Measurements from ENCODE around the gene DAB2IP. TPM values are rescaled to one million over a fixed set of nuclear protein-coding genes. Genes with fewer than 3 reads are reported as not detected.
"Not testable (repeated sequence)": the region's sequence is repeated elsewhere in the genome, so short reads cannot be mapped to it uniquely, and the experiment has no call there.

Gene DAB2IP
- total RNA-seq, 2 donors from 2014 or later = not detected

DNA sequence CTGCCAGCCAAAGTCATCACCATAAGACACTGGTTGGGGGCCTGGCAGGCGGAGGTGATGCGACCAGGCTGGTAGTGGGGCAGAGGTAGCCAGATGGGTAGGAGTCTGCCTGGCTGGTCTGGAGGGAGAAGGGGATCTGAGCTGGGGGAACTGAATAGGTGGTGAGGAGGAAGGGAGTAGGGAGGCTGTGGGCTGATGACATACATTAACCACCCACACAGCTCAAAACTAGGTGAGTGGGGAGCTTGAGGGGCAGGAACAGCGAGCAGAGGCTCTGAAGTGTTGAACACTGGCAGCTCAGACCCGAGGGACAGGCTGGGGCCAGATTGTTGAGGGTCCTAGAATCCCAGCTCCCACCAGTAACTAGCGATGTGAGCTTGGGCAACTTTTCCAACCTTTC, 81.0 kb downstream of the DAB2IP start:
- Mint-ChIP-seq H3K4me3 (no peak overlapping the region), H3K4me1 (peaks cover 2% of the 10 kb centered on the region), H3K27me3 (peaks cover 59% of the 10 kb centered on the region), H3K27ac (no peak overlapping the region), H3K36me3 (ENCODE audit: low read depth) (peaks cover 9% of the 10 kb centered on the region)
- no peak for ATAC-seq
- no peaks in the 10 kb centered on the region for H3K9me3 ChIP-seq (ENCODE audit: control insufficient read depth, low read length, poor library complexity, severe bottlenecking)
- DNase-seq = no peak

DNA sequence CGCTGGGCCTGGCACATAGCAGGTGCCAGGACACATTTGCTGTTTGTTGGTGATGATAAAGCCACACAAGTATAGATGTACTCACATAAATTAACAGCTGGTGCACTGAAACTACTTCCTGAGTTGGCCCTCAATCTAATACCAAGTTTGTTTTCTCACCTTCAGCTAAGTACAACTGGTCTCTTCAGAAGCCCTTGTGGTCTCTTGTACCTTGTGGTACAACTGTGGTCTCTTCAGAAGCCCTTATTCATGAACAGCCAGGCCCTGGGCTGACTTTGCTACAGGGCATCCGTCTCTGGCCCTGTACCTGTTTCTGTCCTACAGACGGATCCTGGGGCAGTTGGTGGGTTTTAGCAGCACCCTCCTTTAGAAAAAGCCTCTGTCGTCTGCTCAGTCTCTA, 81.5 kb downstream of the DAB2IP start:
- H3K4me1 Mint-ChIP-seq = peaks cover 2% of the 10 kb centered on the region
- H3K27me3 Mint-ChIP-seq = peaks cover 58% of the 10 kb centered on the region
- H3K4me3 Mint-ChIP-seq = no peak overlapping the region
- peaks cover 9% of the 10 kb centered on the region for H3K36me3 Mint-ChIP-seq (ENCODE audit: low read depth)
- H3K27ac Mint-ChIP-seq = no peak overlapping the region
- ATAC-seq (no peak), DNase-seq (no peak)
- H3K9me3 ChIP-seq (ENCODE audit: control insufficient read depth, low read length, poor library complexity, severe bottlenecking) = no peaks in the 10 kb centered on the region

GRCh38 chr9:121734465-121734864, 83.0 kb downstream of the DAB2IP start:
- Mint-ChIP-seq H3K27ac (no peak overlapping the region), H3K4me1 (peaks cover 7% of the 10 kb centered on the region), H3K36me3 (ENCODE audit: low read depth) (peaks cover 9% of the 10 kb centered on the region), H3K27me3 (peaks cover 69% of the 10 kb centered on the region), H3K4me3 (no peak overlapping the region)
- ATAC-seq = no peak
- no peaks in the 10 kb centered on the region for H3K9me3 ChIP-seq (ENCODE audit: control insufficient read depth, low read length, poor library complexity, severe bottlenecking)
- DNase-seq = no peak

GRCh38 chr9:121735065-121735792, 83.8 kb downstream of the DAB2IP start:
- no peak overlapping the region for H3K27ac Mint-ChIP-seq
- peaks cover 10% of the 10 kb centered on the region for H3K4me1 Mint-ChIP-seq
- no peaks in the 10 kb centered on the region for H3K9me3 ChIP-seq (ENCODE audit: control insufficient read depth, low read length, poor library complexity, severe bottlenecking)
- H3K27me3 Mint-ChIP-seq = peaks cover 73% of the 10 kb centered on the region
- peaks cover 9% of the 10 kb centered on the region for H3K36me3 Mint-ChIP-seq (ENCODE audit: low read depth)
- ATAC-seq (no peak), DNase-seq (no peak)
- H3K4me3 Mint-ChIP-seq = no peak overlapping the region

DNA sequence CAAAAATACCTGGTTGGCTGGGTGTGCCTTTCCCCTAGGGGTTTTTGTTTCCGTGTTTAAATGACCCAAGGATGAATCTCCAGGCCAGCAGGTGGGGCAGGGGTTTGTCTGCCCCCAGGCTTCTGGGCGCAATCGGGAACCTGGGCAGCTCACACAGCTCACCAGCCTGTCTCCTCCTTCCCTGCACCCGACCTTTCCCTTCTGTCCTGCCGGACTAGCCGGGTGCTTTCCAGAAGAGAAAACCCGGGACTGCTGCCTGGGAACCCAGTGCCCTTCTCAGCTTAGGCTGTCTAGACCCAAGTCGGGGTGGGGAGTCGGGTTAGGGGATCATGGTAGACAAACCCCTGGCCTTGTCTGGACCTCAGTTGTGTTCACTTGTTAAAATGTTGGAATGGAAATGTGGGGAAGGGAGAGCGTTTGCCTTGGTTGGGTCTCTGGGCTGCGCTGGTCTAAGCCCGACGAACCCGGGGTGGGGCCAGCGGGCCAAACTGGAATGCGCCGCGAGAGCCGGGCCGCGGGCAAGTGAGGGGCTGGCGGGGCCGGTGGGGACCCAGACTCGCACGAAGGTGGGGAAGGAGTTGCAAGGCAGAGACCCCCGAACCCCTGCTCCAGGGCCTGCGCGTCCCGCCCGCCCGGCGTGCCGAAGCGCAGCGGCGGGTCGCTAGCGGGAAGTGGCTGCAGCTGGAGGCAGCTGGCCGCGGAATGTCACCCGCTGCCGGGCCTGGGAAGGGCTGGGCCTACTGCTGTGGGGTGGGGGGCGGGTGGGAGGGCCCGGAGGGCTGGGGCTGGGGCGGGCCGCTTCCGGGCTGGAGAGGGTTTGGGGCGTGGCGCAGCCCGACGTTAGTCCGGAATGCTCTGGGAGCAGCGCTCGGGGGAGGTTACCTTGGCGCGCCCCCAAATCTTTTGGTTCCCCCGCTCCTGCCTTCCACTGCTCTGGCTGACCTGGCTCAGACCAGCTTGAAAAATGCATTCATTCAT, 84.6 kb downstream of the DAB2IP start:
- DNase-seq (no peak), ATAC-seq (no peak)
- H3K9me3 ChIP-seq (ENCODE audit: control insufficient read depth, low read length, poor library complexity, severe bottlenecking) = no peaks in the 10 kb centered on the region
- peaks cover 9% of the 10 kb centered on the region for H3K36me3 Mint-ChIP-seq (ENCODE audit: low read depth)
- H3K4me1 Mint-ChIP-seq = peaks cover 10% of the 10 kb centered on the region
- peak overlapping the region; percentile 3 for H3K4me3 Mint-ChIP-seq
- peaks cover 72% of the 10 kb centered on the region for H3K27me3 Mint-ChIP-seq
- H3K27ac Mint-ChIP-seq = no peak overlapping the region

- H3K4me3 Mint-ChIP-seq = no peak overlapping the region
- no peak overlapping the region for H3K27ac Mint-ChIP-seq
- ATAC-seq = no peak
- peaks cover 10% of the 10 kb centered on the region for H3K4me1 Mint-ChIP-seq
- H3K36me3 Mint-ChIP-seq (ENCODE audit: low read depth) = peaks cover 9% of the 10 kb centered on the region
- H3K27me3 Mint-ChIP-seq = peaks cover 62% of the 10 kb centered on the region
- DNase-seq = no peak
- no peaks in the 10 kb centered on the region for H3K9me3 ChIP-seq (ENCODE audit: control insufficient read depth, low read length, poor library complexity, severe bottlenecking)
These were observed 85.6 kb downstream of the DAB2IP start for GRCh38 chr9:121736934-121737462.

DNA sequence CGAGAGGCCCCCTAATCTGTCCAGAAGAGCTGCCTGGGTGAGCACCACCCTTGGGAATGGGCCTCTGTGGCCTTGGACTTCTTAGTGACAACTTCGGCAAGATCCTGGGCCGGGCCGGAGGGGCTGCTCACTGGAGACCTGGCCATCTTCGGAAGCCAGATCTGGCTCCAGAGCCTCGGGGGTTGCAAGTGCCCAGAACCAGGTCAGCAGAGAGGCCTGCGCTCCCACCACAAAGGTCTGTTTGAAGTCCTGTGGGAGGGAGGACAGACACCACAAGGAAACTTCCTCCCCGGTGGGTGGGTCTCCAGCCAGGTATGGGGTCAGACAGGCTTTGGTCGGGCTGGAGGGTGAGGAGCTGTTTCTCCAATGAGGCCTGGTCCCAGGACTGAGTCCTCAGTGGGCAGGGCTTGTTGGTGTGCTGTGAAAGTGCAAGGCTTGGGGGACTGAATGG, 86.1 kb downstream of the DAB2IP start:
- no peak for ATAC-seq
- peaks cover 57% of the 10 kb centered on the region for H3K27me3 Mint-ChIP-seq
- peaks cover 7% of the 10 kb centered on the region for H3K36me3 Mint-ChIP-seq (ENCODE audit: low read depth)
- no peaks in the 10 kb centered on the region for H3K9me3 ChIP-seq (ENCODE audit: control insufficient read depth, low read length, poor library complexity, severe bottlenecking)
- no peak overlapping the region for H3K27ac Mint-ChIP-seq
- DNase-seq = no peak
- no peak overlapping the region for H3K4me3 Mint-ChIP-seq
- peaks cover 10% of the 10 kb centered on the region for H3K4me1 Mint-ChIP-seq

DNA sequence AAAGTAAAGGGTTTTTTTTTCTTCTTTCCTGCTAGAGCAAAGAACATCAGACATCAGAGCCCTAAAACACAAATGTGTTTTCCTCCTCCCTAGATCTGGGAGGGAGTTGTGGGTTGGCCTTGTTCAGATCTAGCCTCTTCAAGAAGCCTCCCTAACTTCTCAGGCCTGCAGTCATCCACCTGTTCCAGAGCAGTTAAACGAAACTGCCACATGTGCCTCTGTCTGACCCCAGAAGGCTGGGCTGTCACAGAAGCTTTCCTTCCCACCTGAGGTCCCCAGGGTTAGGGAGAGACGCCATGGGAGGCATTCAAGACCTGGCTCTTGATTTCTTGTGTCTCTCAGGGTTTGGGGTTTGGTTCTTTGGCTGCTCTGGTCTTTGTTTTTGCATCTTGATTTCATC, 87.0 kb downstream of the DAB2IP start:
- ATAC-seq = no peak
- H3K27me3 Mint-ChIP-seq = peaks cover 51% of the 10 kb centered on the region
- H3K9me3 ChIP-seq (ENCODE audit: control insufficient read depth, low read length, poor library complexity, severe bottlenecking) = no peaks in the 10 kb centered on the region
- DNase-seq = no peak
- H3K36me3 Mint-ChIP-seq (ENCODE audit: low read depth) = peaks cover 7% of the 10 kb centered on the region
- H3K4me1 Mint-ChIP-seq = peaks cover 10% of the 10 kb centered on the region
- no peak overlapping the region for H3K27ac Mint-ChIP-seq
- no peak overlapping the region for H3K4me3 Mint-ChIP-seq

- DNase-seq (no peak), ATAC-seq (no peak)
- no peak overlapping the region for H3K27ac Mint-ChIP-seq
- no peaks in the 10 kb centered on the region for H3K9me3 ChIP-seq (ENCODE audit: control insufficient read depth, low read length, poor library complexity, severe bottlenecking)
- no peak overlapping the region for H3K4me3 Mint-ChIP-seq
- H3K36me3 Mint-ChIP-seq (ENCODE audit: low read depth) = peaks cover 7% of the 10 kb centered on the region
- peaks cover 10% of the 10 kb centered on the region for H3K4me1 Mint-ChIP-seq
- H3K27me3 Mint-ChIP-seq = peaks cover 46% of the 10 kb centered on the region
These were observed 87.5 kb downstream of the DAB2IP start for GRCh38 chr9:121738968-121739367.

DNA sequence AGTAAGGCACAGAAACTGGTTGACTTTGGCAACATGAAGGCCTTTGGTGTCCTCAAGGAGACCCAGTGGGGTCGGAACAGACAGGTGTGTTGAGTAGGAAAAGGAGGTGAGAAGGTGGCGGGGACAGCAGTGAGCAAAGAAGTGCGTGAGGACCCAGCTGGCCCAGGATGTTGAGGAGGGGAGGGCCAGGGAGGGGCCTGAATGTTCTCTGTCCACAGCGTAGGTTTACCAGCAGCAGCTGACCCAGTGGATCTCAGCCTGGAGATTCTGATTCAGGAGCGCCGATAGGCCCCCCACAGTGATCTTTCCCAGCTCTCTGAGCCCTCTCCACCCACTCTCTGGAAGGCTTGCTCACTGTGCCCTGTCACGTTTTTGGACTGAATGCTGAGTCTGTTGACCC, 88.5 kb downstream of the DAB2IP start:
- ATAC-seq (no peak), DNase-seq (no peak)
- Mint-ChIP-seq H3K27ac (no peak overlapping the region), H3K4me1 (peaks cover 10% of the 10 kb centered on the region), H3K36me3 (ENCODE audit: low read depth) (peaks cover 6% of the 10 kb centered on the region), H3K4me3 (no peak overlapping the region), H3K27me3 (peaks cover 36% of the 10 kb centered on the region)
- H3K9me3 ChIP-seq (ENCODE audit: control insufficient read depth, low read length, poor library complexity, severe bottlenecking) = no peaks in the 10 kb centered on the region

GRCh38 chr9:121741228-121741918, 89.9 kb downstream of the DAB2IP start:
- DNase-seq (no peak), ATAC-seq (no peak)
- H3K27me3 Mint-ChIP-seq = peaks cover 30% of the 10 kb centered on the region
- no peak overlapping the region for H3K4me3 Mint-ChIP-seq
- H3K36me3 Mint-ChIP-seq (ENCODE audit: low read depth) = no peaks in the 10 kb centered on the region
- H3K4me1 Mint-ChIP-seq = peaks cover 10% of the 10 kb centered on the region
- H3K9me3 ChIP-seq (ENCODE audit: control insufficient read depth, low read length, poor library complexity, severe bottlenecking) = no peaks in the 10 kb centered on the region
- H3K27ac Mint-ChIP-seq = no peak overlapping the region

GRCh38 chr9:121741919-121742283, 90.5 kb downstream of the DAB2IP start:
- not testable (repeated sequence) for ATAC-seq

DNA sequence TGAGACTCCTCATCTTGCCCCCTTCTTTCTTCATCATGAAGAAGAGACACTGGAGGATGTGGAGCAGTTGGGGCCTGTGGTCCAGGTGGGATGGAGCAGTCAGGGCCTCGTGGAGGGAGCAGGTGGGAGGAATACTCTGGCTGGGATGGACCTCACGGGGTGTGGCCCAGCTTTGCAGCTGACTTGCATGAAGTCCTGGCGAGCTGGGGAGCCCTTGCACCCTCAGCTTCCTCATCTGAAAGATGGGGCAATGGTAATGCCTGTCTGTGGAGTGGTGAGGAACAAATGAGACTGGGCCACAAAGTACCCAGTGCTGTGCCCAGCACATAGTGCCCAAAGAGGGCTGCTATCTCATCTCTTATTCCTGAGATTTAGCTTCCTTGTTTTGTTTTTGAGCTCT, 91.5 kb downstream of the DAB2IP start:
- H3K4me3 Mint-ChIP-seq = no peak overlapping the region
- ATAC-seq = no peak
- DNase-seq = no peak
- no peaks in the 10 kb centered on the region for H3K36me3 Mint-ChIP-seq (ENCODE audit: low read depth)
- no peak overlapping the region for H3K27ac Mint-ChIP-seq
- H3K4me1 Mint-ChIP-seq = peaks cover 12% of the 10 kb centered on the region
- no peaks in the 10 kb centered on the region for H3K9me3 ChIP-seq (ENCODE audit: control insufficient read depth, low read length, poor library complexity, severe bottlenecking)
- peaks cover 25% of the 10 kb centered on the region for H3K27me3 Mint-ChIP-seq

More at GRCh38 chr9:121741919-121742283, 90.5 kb downstream of the DAB2IP start:
- peaks cover 31% of the 10 kb centered on the region for H3K27me3 Mint-ChIP-seq
- DNase-seq; H3K36me3 Mint-ChIP-seq (ENCODE audit: low read depth); H3K9me3 ChIP-seq (ENCODE audit: control insufficient read depth, low read length, poor library complexity, severe bottlenecking); H3K4me1 Mint-ChIP-seq; H3K27ac Mint-ChIP-seq; H3K4me3 Mint-ChIP-seq: not testable (repeated sequence)
